ENCODE results near the gene SPCS1.
A peak's percentile ranks its signal among the peaks of the same experiment; 100 is the strongest.

DNA sequence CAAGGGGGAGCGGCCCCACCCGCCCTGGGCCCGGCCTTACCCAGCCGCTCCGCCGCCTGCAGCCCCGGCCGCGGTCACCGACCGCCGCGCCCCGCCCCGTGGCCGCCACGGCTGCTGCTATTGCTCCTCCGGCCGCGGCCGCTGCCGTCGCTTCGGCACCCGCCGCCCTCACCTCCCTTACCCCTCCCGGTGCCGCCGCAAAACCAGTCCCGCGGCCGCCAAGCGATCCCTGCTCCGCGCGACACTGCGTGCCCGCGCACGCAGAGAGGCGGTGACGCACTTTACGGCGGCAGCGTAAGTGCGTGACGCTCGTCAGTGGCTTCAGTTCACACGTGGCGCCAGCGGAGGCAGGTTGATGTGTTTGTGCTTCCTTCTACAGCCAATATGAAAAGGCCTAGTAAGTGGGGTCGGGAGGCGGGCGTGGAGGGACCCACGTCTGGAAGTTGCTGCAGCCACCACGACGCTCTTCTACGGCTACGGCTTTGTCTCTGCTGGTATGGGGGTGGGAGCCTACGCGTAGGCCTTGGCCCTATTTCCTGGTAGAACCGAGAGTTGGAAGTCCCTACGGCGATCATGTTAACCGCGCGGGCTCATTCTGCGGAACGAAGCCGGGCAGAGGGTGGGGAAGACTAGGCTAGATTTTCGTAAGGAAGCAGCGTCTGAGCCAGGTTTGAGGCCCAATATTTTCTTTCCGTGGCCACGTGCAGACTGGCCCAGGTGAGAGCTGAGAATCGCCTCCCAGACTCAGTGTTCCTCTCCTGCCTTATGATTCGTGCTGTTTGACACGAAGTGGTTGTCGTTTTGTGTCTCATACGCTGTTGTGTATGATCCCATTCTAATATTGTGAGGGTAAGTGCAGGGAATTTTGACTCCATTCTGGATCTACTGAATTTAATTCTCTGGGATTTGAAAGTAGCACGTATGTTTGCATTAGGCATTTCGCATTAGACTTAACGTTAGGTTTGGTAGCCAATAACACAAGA, 19.9 kb upstream of the SPCS1 start, which contains the start of the genes GNL3 and PBRM1:
- TF ChIP-seq, protein P1, sequence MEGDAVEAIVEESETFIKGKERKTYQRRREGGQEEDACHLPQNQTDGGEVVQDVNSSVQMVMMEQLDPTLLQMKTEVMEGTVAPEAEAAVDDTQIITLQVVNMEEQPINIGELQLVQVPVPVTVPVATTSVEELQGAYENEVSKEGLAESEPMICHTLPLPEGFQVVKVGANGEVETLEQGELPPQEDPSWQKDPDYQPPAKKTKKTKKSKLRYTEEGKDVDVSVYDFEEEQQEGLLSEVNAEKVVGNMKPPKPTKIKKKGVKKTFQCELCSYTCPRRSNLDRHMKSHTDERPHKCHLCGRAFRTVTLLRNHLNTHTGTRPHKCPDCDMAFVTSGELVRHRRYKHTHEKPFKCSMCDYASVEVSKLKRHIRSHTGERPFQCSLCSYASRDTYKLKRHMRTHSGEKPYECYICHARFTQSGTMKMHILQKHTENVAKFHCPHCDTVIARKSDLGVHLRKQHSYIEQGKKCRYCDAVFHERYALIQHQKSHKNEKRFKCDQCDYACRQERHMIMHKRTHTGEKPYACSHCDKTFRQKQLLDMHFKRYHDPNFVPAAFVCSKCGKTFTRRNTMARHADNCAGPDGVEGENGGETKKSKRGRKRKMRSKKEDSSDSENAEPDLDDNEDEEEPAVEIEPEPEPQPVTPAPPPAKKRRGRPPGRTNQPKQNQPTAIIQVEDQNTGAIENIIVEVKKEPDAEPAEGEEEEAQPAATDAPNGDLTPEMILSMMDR (IDR thresholded peaks at IDR 0.05), result peak in 1 of 7 experiments; percentile 5
- TF ChIP-seq POLR2A (IDR thresholded peaks at IDR 0.05), result peak; percentile 83 to 92 (median 91)
